Tibial nerve (tissue), 4 donors: ENCODE results near the gene SLC38A1.

Source experiments
- EP300 ChIP-seq, 2 donors: sonication (generic); formaldehyde crosslinking; IDR thresholded peaks; one replicate each; pipeline ENCODE4 v1.6.1; 2017; ENCODE audit warnings: antibody characterized with exemption in 2 of 2, mild to moderate bottlenecking in 1 of 2
- POLR2A ChIP-seq, 2 donors: fragments of 450-650 bp; IDR thresholded peaks; one replicate each; pipeline ENCODE4 v1.6.1; 2017; ENCODE audit warnings: antibody characterized with exemption in 2 of 2, mild to moderate bottlenecking in 2 of 2, moderate library complexity in 2 of 2
- TF ChIP-seq, protein P1 (sequence below), 5 experiments: fragments of 200-600 bp in 3 of 5; fragments of 450-650 bp in 2 of 5; sonication (generic) in 3 of 5; IDR thresholded peaks; one replicate each; pipeline ENCODE4 v1.5.1; 2016 to 2019; ENCODE audit warnings: antibody characterized with exemption in 5 of 5, mild to moderate bottlenecking in 3 of 5, moderate library complexity in 2 of 5

DNA sequence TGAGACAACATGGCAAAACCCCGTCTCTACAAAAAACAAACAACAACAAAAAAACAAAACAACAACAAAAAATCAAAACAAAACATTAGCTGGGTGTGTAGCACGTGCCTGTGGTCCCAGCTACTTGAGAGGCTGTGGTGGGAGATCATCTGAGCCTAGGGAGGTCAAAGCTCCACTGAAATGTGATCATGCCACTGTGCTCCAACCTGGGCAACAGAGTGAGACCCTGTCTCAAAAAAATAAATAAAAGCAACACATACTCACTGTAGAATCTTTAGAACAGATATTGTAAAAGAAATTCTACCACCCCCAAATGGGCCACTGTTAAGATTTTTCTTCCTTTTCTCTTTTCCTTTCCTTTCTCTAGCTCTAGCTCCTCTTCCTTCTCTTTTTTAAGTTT, 26.3 kb downstream of the SLC38A1 start:
- TF ChIP-seq, protein P1, sequence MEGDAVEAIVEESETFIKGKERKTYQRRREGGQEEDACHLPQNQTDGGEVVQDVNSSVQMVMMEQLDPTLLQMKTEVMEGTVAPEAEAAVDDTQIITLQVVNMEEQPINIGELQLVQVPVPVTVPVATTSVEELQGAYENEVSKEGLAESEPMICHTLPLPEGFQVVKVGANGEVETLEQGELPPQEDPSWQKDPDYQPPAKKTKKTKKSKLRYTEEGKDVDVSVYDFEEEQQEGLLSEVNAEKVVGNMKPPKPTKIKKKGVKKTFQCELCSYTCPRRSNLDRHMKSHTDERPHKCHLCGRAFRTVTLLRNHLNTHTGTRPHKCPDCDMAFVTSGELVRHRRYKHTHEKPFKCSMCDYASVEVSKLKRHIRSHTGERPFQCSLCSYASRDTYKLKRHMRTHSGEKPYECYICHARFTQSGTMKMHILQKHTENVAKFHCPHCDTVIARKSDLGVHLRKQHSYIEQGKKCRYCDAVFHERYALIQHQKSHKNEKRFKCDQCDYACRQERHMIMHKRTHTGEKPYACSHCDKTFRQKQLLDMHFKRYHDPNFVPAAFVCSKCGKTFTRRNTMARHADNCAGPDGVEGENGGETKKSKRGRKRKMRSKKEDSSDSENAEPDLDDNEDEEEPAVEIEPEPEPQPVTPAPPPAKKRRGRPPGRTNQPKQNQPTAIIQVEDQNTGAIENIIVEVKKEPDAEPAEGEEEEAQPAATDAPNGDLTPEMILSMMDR (IDR thresholded peaks at IDR 0.05): no peak
- TF ChIP-seq POLR2A (IDR thresholded peaks at IDR 0.05): no peak
- TF ChIP-seq EP300 (IDR thresholded peaks at IDR 0.05): no peak
